HCT116 (cell line): ENCODE results near the gene TMEM247. TPM values are rescaled to one million over a fixed set of nuclear protein-coding genes. Genes with fewer than 3 reads are reported as not detected.

Experiments used
- ATAC-seq: fragments of 200-7000 bp; cut with Tn5 transposase; 2 replicates; pipeline ENCODE4 v1.9.1; 2020; ENCODE audit warnings: mild to moderate bottlenecking, moderate library complexity
- BruUV-seq: library from RNA; stranded (reverse); fragments of 400-500 nt; replicated peaks from 2 replicates; lab custom pipeline; 2021; lab: Mats Ljungman, UMichigan
- CTCF ChIA-PET: fragments of 300-600 bp; sonication (Branson Sonifier 250); formaldehyde crosslinking; loops from one replicate; lab custom pipeline; 2021; ENCODE audit warnings: antibody characterized with exemption; lab: Charles Lee
- POLR2A ChIA-PET: fragments of 300-600, 350-600 bp; sonication (Branson Sonifier 250); formaldehyde crosslinking; loops from one replicate; lab custom pipeline; 2021; ENCODE audit warnings: antibody characterized with exemption; lab: Charles Lee
- RAD21 ChIA-PET, 2 experiments: fragments of 300-600 bp; sonication (Branson Sonifier 250); formaldehyde crosslinking; loops; one replicate each; lab custom pipeline; 2023; ENCODE audit warnings: low total read pairs in 2 of 2; ENCODE audit not compliant: uncharacterized antibody in 2 of 2, unreplicated experiment in 2 of 2, low non-redundant PET in 1 of 2; lab: Charles Lee
- DNase-seq: peaks from one replicate; pipeline ENCODE4 v3.0.0-alpha.2; 2010; ENCODE audit warnings: low read depth, low spot score
- H2AFZ ChIP-seq: fragments of 200-600 bp; shearing (Covaris generic), sonication (generic); 2 replicates; pipeline ENCODE4 v1.6.1; 2017; ENCODE audit warnings: low read depth, mixed run types, mixed read lengths, antibody characterized with exemption, low read length; ENCODE audit not compliant: poor library complexity, severe bottlenecking
- H3K27ac ChIP-seq: 2 replicates; pipeline ENCODE4 v1.5.1; 2012; ENCODE audit warnings: low read depth, low read length
- H3K27me3 ChIP-seq: fragments of 200-600 bp; sonication (generic); 2 replicates; pipeline ENCODE4 v1.6.1; 2016; ENCODE audit warnings: mixed run types, low read length, mixed read lengths; ENCODE audit not compliant: insufficient read depth
- H3K36me3 ChIP-seq, 2 experiments: fragments of 200-500 bp in 1 of 2; fragments of 200-600 bp in 1 of 2; sonication (Bioruptor generic) in 1 of 2; sonication (generic) in 1 of 2; 2 replicates each; pipeline versions ENCODE4 v1.5.1 to v1.6.1; 2014 to 2016; ENCODE audit warnings: low read length in 2 of 2, inconsistent platforms in 1 of 2, mixed read lengths in 1 of 2, mixed run types in 1 of 2; ENCODE audit not compliant: insufficient read depth in 2 of 2, control insufficient read depth in 1 of 2
- H3K4me1 ChIP-seq, 2 experiments: fragments of 200-600 bp in 1 of 2; sonication (generic) in 1 of 2; 2 replicates each; pipeline versions ENCODE4 v1.5.1 to v1.6.1; 2012 to 2017; ENCODE audit warnings: low read length in 2 of 2, inconsistent platforms in 1 of 2, mild to moderate bottlenecking in 1 of 2, mixed read lengths in 1 of 2, mixed run types in 1 of 2, moderate library complexity in 1 of 2; ENCODE audit not compliant: insufficient read depth in 2 of 2, control insufficient read depth in 1 of 2
- H3K4me2 ChIP-seq: fragments of 200-600 bp; sonication (generic); 2 replicates; pipeline ENCODE4 v1.6.1; 2017; ENCODE audit warnings: mixed run types, low read length, mixed read lengths
- H3K4me3 ChIP-seq, 2 experiments: fragments of 200-600 bp in 1 of 2; sonication (generic) in 1 of 2; replicated peaks in 1 of 2; 2 replicates each; pipeline ENCODE4 v1.5.1; 2011 to 2016; ENCODE audit warnings: low read length in 2 of 2, control low read depth in 1 of 2, low read depth in 1 of 2, mild to moderate bottlenecking in 1 of 2, mixed read lengths in 1 of 2, mixed run types in 1 of 2
- H3K79me2 ChIP-seq: fragments of 200-600 bp; sonication (generic); 2 replicates; pipeline ENCODE4 v1.6.1; 2017; ENCODE audit warnings: mild to moderate bottlenecking, mixed run types, low read length, moderate library complexity, mixed read lengths; ENCODE audit not compliant: insufficient read depth
- H3K9ac ChIP-seq: fragments of 200-600 bp; sonication (generic); 2 replicates; pipeline ENCODE4 v1.6.1; 2016; ENCODE audit warnings: low read length, mixed read lengths
- H3K9me2 ChIP-seq: fragments of 200-600 bp; sonication (generic), shearing (Covaris generic); 2 replicates; pipeline ENCODE4 v1.6.1; 2017; ENCODE audit warnings: mixed run types, mild to moderate bottlenecking, moderate library complexity; ENCODE audit not compliant: insufficient read depth
- H3K9me3 ChIP-seq, 2 experiments: fragments of 200-500 bp in 1 of 2; fragments of 200-600 bp in 1 of 2; sonication (Bioruptor generic) in 1 of 2; sonication (generic) in 1 of 2; 2 replicates each; pipeline ENCODE4 v1.6.1; 2014 to 2017; ENCODE audit warnings: low read length in 2 of 2, mixed read lengths in 2 of 2, inconsistent platforms in 1 of 2, low read depth in 1 of 2, mild to moderate bottlenecking in 1 of 2, mixed run types in 1 of 2, moderate library complexity in 1 of 2; ENCODE audit not compliant: control insufficient read depth in 1 of 2, insufficient read depth in 1 of 2
- H4K20me1 ChIP-seq: fragments of 200-600 bp; sonication (generic), shearing (Covaris generic); 2 replicates; pipeline ENCODE4 v1.6.1; 2017; ENCODE audit warnings: mixed run types, mild to moderate bottlenecking, moderate library complexity; ENCODE audit not compliant: insufficient read depth
- CEBPB ChIP-seq: IDR thresholded peaks from 2 replicates; pipeline ENCODE4 v1.6.1; 2012; ENCODE audit warnings: low read depth
- EGR1 ChIP-seq: IDR thresholded peaks from 2 replicates; pipeline ENCODE4 v1.6.1; 2012; ENCODE audit warnings: low read depth
- ELF1 ChIP-seq: IDR thresholded peaks from 2 replicates; pipeline ENCODE4 v1.6.1; 2012; ENCODE audit warnings: low read depth, borderline replicate concordance
- EZH2 ChIP-seq: fragments of 200-600 bp; sonication (generic); IDR thresholded peaks from 2 replicates; pipeline ENCODE4 v1.6.1; 2017; ENCODE audit warnings: antibody characterized with exemption, mixed run types
- EZH2phosphoT487 ChIP-seq: fragments of 200-600 bp; IDR thresholded peaks from 2 replicates; pipeline ENCODE4 v1.6.1; 2018; ENCODE audit warnings: antibody characterized with exemption, borderline replicate concordance
- JUND ChIP-seq: IDR thresholded peaks from 2 replicates; pipeline ENCODE4 v1.6.1; 2012
- POLR2A ChIP-seq: IDR thresholded peaks from 2 replicates; pipeline ENCODE4 v1.7.0; 2011; ENCODE audit warnings: borderline replicate concordance; ENCODE audit not compliant: insufficient read depth, insufficient read length; ENCODE audit errors: extremely low read depth
- POLR2AphosphoS5 ChIP-seq: IDR thresholded peaks from 2 replicates; pipeline ENCODE4 v1.6.1; 2011; ENCODE audit warnings: mild to moderate bottlenecking, low read depth, low read length, moderate library complexity
- RAD21 ChIP-seq: IDR thresholded peaks from 2 replicates; pipeline ENCODE4 v1.6.1; 2012; ENCODE audit warnings: low read depth, mild to moderate bottlenecking
- SIN3A ChIP-seq: IDR thresholded peaks from 2 replicates; pipeline ENCODE4 v1.6.1; 2012; ENCODE audit warnings: low read depth
- SP1 ChIP-seq: IDR thresholded peaks from 2 replicates; pipeline ENCODE4 v1.6.1; 2012; ENCODE audit warnings: low read depth
- SRF ChIP-seq: IDR thresholded peaks from 2 replicates; pipeline ENCODE4 v1.6.1; 2012; ENCODE audit warnings: low read depth
- TCF7L2 ChIP-seq: IDR thresholded peaks from 2 replicates; pipeline ENCODE4 v1.7.0; 2011; ENCODE audit warnings: borderline replicate concordance, inconsistent platforms; ENCODE audit not compliant: insufficient read depth, insufficient read length; ENCODE audit errors: extremely low read depth
- YY1 ChIP-seq: IDR thresholded peaks from 2 replicates; pipeline ENCODE4 v1.6.1; 2011; ENCODE audit warnings: low read length, low read depth, moderate library complexity, mild to moderate bottlenecking; ENCODE audit not compliant: insufficient replicate concordance; ENCODE audit errors: extremely low read depth
- ZFX ChIP-seq: fragments of 450-650 bp; IDR thresholded peaks from 2 replicates; pipeline ENCODE4 v1.6.1; 2017
- intact Hi-C: fragments of 100-400 bp; cut with micrococcal nuclease; formaldehyde crosslinking; loops from 2 replicates; pipeline ENCODE4 v1.10.0; 2022
- total RNA-seq: library from RNA; stranded (reverse); gene quantifications from one replicate; pipeline ENCODE4 v1.2.1, GENCODE V29; 2021; ENCODE audit not compliant: unreplicated experiment
- TF ChIP-seq, protein P1 (sequence below): IDR thresholded peaks from 2 replicates; pipeline ENCODE4 v1.6.1; 2012
- TF ChIP-seq, protein P2 (sequence below): IDR thresholded peaks from 2 replicates; pipeline ENCODE4 v1.6.1; 2011; ENCODE audit warnings: mild to moderate bottlenecking, low read length, moderate library complexity; ENCODE audit not compliant: insufficient replicate concordance; ENCODE audit errors: extremely low read depth
- TF ChIP-seq, protein P3 (sequence below): IDR thresholded peaks from 2 replicates; pipeline ENCODE4 v1.6.1; 2012
- TF ChIP-seq, protein P4 (sequence below): IDR thresholded peaks from 2 replicates; pipeline ENCODE4 v1.6.1; 2012; ENCODE audit warnings: low read depth

Gene TMEM247
- total RNA-seq, 1 experiment from 2014 or later, result not detected

DNA sequence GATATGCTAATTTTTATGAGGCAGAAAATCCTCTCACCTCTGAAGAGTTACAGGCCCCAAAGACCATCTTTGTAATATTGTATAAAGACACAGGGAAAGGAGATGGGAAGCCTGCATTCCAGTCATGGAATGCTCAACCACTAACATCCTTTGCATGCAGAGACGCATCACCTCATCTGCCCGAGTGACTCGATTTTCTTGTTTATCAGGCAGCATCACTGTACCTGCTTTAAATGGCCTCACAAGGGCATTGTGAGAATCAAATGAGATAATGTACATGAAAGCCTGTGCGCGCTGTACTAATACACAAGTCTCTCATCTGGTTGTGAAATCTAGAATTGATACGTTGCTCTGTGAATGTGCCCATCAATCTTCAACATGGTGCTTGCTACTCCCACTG lies 10.2 kb upstream of the TMEM247 start:
- H3K4me2 ChIP-seq, result no peak overlapping the region
- no peaks in the 10 kb centered on the region for H3K79me2 ChIP-seq
- intact Hi-C loops, result no loop called here
- H3K27me3 ChIP-seq, result no peaks in the 10 kb centered on the region
- ATAC-seq (no peak), DNase-seq (no peak)
- no peaks in the 10 kb centered on the region for H3K36me3 ChIP-seq
- ChIA-PET POLR2A (no interaction called here), RAD21 (no interaction called here), CTCF (no interaction called here)
- no TSS peak for BruUV-seq
- no peaks in the 10 kb centered on the region for H4K20me1 ChIP-seq
- H3K9me2 ChIP-seq, result no peaks in the 10 kb centered on the region
- H3K9ac ChIP-seq, result no peak overlapping the region
- TF ChIP-seq, protein P1, sequence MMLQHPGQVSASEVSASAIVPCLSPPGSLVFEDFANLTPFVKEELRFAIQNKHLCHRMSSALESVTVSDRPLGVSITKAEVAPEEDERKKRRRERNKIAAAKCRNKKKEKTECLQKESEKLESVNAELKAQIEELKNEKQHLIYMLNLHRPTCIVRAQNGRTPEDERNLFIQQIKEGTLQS, result no peak
- TF ChIP-seq CEBPB, result no peak
- no peak for TF ChIP-seq YY1
- TF ChIP-seq, protein P2, sequence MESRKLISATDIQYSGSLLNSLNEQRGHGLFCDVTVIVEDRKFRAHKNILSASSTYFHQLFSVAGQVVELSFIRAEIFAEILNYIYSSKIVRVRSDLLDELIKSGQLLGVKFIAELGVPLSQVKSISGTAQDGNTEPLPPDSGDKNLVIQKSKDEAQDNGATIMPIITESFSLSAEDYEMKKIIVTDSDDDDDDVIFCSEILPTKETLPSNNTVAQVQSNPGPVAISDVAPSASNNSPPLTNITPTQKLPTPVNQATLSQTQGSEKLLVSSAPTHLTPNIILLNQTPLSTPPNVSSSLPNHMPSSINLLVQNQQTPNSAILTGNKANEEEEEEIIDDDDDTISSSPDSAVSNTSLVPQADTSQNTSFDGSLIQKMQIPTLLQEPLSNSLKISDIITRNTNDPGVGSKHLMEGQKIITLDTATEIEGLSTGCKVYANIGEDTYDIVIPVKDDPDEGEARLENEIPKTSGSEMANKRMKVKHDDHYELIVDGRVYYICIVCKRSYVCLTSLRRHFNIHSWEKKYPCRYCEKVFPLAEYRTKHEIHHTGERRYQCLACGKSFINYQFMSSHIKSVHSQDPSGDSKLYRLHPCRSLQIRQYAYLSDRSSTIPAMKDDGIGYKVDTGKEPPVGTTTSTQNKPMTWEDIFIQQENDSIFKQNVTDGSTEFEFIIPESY, result no peak
- TF ChIP-seq TCF7L2, result no peak
- TF ChIP-seq POLR2A, result no peak
- no peak for TF ChIP-seq ELF1
- TF ChIP-seq SIN3A, result no peak
- no peak for TF ChIP-seq SP1
- TF ChIP-seq EGR1, result no peak
- TF ChIP-seq EZH2, result no peak
- TF ChIP-seq ZFX, result no peak
- TF ChIP-seq, protein P3, sequence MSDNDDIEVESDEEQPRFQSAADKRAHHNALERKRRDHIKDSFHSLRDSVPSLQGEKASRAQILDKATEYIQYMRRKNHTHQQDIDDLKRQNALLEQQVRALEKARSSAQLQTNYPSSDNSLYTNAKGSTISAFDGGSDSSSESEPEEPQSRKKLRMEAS, result no peak
- TF ChIP-seq SRF, result no peak
- TF ChIP-seq, protein P4, sequence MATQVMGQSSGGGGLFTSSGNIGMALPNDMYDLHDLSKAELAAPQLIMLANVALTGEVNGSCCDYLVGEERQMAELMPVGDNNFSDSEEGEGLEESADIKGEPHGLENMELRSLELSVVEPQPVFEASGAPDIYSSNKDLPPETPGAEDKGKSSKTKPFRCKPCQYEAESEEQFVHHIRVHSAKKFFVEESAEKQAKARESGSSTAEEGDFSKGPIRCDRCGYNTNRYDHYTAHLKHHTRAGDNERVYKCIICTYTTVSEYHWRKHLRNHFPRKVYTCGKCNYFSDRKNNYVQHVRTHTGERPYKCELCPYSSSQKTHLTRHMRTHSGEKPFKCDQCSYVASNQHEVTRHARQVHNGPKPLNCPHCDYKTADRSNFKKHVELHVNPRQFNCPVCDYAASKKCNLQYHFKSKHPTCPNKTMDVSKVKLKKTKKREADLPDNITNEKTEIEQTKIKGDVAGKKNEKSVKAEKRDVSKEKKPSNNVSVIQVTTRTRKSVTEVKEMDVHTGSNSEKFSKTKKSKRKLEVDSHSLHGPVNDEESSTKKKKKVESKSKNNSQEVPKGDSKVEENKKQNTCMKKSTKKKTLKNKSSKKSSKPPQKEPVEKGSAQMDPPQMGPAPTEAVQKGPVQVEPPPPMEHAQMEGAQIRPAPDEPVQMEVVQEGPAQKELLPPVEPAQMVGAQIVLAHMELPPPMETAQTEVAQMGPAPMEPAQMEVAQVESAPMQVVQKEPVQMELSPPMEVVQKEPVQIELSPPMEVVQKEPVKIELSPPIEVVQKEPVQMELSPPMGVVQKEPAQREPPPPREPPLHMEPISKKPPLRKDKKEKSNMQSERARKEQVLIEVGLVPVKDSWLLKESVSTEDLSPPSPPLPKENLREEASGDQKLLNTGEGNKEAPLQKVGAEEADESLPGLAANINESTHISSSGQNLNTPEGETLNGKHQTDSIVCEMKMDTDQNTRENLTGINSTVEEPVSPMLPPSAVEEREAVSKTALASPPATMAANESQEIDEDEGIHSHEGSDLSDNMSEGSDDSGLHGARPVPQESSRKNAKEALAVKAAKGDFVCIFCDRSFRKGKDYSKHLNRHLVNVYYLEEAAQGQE, result no peak
- no peak for TF ChIP-seq EZH2phosphoT487
- TF ChIP-seq JUND, result no peak
- TF ChIP-seq POLR2AphosphoS5, result no peak
- TF ChIP-seq RAD21, result no peak
- no peaks in the 10 kb centered on the region for H3K4me1 ChIP-seq
- H3K9me3 ChIP-seq, result no peaks in the 10 kb centered on the region
- H2AFZ ChIP-seq, result no peak overlapping the region
- H3K4me3 ChIP-seq, result no peak overlapping the region
- no peak overlapping the region for H3K27ac ChIP-seq
